ENCODE measurements around the gene RBM39. TPM values are rescaled to one million over a fixed set of nuclear protein-coding genes. Genes with fewer than 3 reads are reported as not detected.
A peak's percentile ranks its signal among the peaks of the same experiment; 100 is the strongest.

The RBM39 gene
- total and polyA plus RNA-seq, 10 of the 15 experiments (the other 5 are each of a cell fraction or from before 2014, with no cell fraction given), result 135 to 280 (median 217) TPM

DNA sequence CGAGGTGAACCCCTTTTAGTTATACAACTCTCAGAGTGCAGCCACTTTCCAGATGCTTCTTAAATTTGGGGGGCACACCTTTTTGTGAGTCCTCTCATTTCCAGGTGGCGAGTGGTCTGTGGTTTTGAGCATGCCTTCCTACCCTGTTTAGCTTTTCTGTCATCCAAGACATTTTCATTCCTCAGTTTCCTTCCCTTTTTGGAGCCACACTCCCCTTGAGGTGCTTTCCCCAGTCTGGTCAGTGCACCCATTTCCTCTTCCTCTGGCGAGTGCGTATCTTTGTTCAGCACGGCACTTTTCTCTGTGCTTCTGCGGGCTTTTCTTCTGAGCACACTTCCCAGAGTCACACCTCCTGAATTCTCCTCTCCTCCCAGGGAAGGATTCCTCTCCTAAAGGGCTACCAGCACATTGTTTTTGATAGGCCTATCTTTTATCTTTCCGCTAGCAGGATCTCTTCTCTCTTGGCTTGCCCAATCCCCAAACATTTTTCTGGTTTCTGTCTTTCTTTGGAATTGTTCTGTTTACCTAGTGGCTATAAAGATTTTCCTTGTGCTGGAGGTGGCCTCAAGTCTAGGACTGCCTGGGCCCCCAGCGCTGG is 31.2 kb upstream of the RBM39 start (continued):
- peak; percentile 57; the same call in 1 of the 2 replicates for TF ChIP-seq TAF1 (IDR thresholded peaks at IDR 0.05; ENCODE audit: borderline replicate concordance, low read depth, low read length)
- TF ChIP-seq, protein P1, sequence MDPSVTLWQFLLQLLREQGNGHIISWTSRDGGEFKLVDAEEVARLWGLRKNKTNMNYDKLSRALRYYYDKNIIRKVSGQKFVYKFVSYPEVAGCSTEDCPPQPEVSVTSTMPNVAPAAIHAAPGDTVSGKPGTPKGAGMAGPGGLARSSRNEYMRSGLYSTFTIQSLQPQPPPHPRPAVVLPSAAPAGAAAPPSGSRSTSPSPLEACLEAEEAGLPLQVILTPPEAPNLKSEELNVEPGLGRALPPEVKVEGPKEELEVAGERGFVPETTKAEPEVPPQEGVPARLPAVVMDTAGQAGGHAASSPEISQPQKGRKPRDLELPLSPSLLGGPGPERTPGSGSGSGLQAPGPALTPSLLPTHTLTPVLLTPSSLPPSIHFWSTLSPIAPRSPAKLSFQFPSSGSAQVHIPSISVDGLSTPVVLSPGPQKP (IDR thresholded peaks at IDR 0.05; ENCODE audit: low read depth, low read length), result no peak
- no peak for TF ChIP-seq REST (IDR thresholded peaks at IDR 0.05; ENCODE audit: low read depth, low read length)
- 0 out of 2 replicates have a peak, but pooled peaks have one; percentile 39 for TF ChIP-seq PML (IDR thresholded peaks at IDR 0.05; ENCODE audit: low read length)
- peak; percentile 64 for TF ChIP-seq POLR2A (IDR thresholded peaks at IDR 0.05; ENCODE audit: low read depth, low read length)
- TF ChIP-seq FOS (IDR thresholded peaks at IDR 0.05; ENCODE audit: borderline replicate concordance, extremely low read depth, insufficient read length), result no peak
- TF ChIP-seq ETV6 (conservative IDR thresholded peaks at IDR 0.05 in 1 of 2, IDR thresholded peaks at IDR 0.05 in 1 of 2; ENCODE audit: borderline replicate concordance in 1 of 2, low read depth in 1 of 2), result peak in 1 of 2 experiments; percentile 83; a peak in 2 of 4 replicates
- no peak for TF ChIP-seq BCL11A (IDR thresholded peaks at IDR 0.05; ENCODE audit: low read depth, low read length)
- 0 out of 2 replicates have a peak, but pooled peaks have one; percentile 7 for TF ChIP-seq RAD21 (IDR thresholded peaks at IDR 0.05; ENCODE audit: insufficient read depth, low read depth, low read length)
- no peak for TF ChIP-seq ZNF622 (IDR thresholded peaks at IDR 0.05)
- no peak for TF ChIP-seq ZNF207 (IDR thresholded peaks at IDR 0.05; ENCODE audit: borderline replicate concordance)
- TF ChIP-seq RELA (IDR thresholded peaks at IDR 0.05; ENCODE audit: borderline replicate concordance, partially characterized antibody), result no peak
- TF ChIP-seq CREM (IDR thresholded peaks at IDR 0.05; ENCODE audit: low read depth), result peak; percentile 39; the same call in 1 of the 2 replicates
- TF ChIP-seq BRCA1 (IDR thresholded peaks at IDR 0.05; ENCODE audit: low read depth, low read length), result no peak
- peak; percentile 50; the same call in 1 of the 2 replicates for TF ChIP-seq DPF2 (IDR thresholded peaks at IDR 0.05)

Data from GM12878 (cell line).